Measurements from ENCODE around the gene FEZ2.
A peak's percentile ranks its signal among the peaks of the same experiment; 100 is the strongest.
"Not testable (repeated sequence)": the region's sequence is repeated elsewhere in the genome, so short reads cannot be mapped to it uniquely, and the experiment has no call there.

FEZ2 gene

DNA sequence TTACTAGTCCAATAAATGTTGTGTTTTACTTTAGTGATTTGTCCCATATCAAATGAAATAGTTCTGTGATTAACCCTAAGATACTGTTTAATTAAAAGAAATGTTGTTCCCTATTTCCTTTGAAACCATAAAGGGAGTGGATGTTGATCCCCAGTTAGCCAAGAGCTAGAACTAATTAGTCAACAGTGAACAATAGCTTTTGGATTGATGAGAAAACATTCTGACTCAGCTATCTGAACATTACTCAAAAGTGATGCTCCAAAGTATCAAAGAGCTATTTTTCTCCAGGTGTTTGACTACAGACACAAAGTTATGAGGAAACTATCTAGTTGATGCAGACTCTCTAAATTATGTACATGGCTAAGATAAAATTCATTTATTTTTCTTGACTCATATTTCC is 7.3 kb upstream of the FEZ2 start:
- Mint-ChIP-seq H3K4me3 (no peak overlapping the region), H3K27ac (no peak overlapping the region), H3K9me3 (no peaks in the 10 kb centered on the region), H3K27me3 (no peaks in the 10 kb centered on the region), H3K4me1 (no peaks in the 10 kb centered on the region)
- DNase-seq (no peak), ATAC-seq (no peak)

DNA sequence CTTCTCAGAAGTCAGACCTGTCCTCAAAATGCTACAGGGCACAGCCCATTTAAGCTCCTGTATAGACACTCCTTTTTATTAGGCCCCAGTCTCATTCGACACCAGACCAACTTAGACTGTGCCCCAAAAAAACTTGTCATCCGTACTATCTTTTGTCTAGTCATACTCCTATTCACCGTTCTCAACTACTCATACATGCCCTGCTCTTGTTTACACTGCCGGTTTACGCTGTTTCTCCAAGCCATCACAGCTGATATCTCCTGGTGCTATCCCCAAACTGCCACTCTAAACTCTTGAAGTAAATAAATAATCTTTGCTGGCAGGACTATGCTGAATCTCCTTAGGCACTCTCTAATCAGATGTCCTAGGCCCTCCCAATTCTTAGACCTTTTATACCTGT is 5.7 kb upstream of the FEZ2 start:
- not testable (repeated sequence) for H3K4me3 Mint-ChIP-seq, H3K9me3 Mint-ChIP-seq, DNase-seq, H3K4me1 Mint-ChIP-seq, H3K27me3 Mint-ChIP-seq, ATAC-seq
- peak overlapping the region in 1 of 2 donors; percentile 8 for H3K27ac Mint-ChIP-seq

DNA sequence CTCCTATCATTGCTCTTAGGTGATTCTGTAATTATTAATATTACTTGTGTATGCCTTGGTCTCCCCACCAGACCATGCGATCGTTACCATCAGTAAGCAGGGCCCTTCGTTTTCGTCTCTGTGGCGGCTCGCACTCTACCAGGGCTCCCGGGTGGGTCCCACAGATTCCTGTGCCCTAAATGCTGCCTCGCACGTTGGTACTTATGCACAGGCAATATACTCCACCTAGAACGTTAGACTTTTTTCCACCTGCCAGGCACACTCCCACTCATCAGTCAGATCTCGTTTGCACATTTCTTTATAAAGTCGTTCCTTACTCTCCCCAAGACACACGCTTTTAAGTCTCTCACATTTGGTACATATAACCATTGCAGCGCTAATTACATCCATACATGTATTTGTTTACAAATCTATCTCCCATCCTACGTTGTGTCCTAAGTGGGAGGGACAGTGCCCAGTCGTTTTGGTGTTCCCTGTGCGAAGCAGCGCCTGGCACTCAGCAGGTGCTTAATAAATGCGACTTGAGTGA is 901 bp downstream of the FEZ2 start:
- no peak for ATAC-seq
- peak overlapping the region; percentile 72 to 83 for H3K27ac Mint-ChIP-seq
- peak overlapping the region; percentile 86 to 90 for H3K4me3 Mint-ChIP-seq
- no peaks in the 10 kb centered on the region for H3K27me3 Mint-ChIP-seq
- no peak for DNase-seq
- peaks cover 42% of the 10 kb centered on the region for H3K4me1 Mint-ChIP-seq
- no peaks in the 10 kb centered on the region for H3K9me3 Mint-ChIP-seq

DNA sequence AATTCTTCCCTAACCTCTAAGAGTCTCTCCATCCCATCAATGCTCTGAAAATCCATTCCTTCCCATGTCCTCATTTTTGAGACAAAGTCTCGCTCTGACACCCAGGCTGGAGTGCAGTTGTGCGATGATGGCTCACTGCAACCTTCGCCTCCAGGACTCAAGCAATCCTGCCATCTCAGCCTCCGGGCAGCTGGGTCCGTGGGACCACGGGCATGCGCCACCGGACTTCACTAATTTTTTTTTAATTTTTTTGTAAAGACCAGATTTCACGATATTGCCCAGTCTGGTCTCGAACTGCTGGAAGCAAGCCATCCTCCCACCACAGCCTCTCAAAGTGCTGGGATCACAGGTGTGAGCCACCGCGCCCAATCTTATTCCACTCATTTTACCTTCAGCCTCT is 1.6 kb downstream of the FEZ2 start:
- Mint-ChIP-seq H3K27me3 (no peaks in the 10 kb centered on the region), H3K27ac (no peak overlapping the region), H3K9me3 (no peaks in the 10 kb centered on the region), H3K4me1 (peaks cover 48% of the 10 kb centered on the region), H3K4me3 (peak overlapping the region; percentile 86 to 90)
- no peak for ATAC-seq
- no peak for DNase-seq

DNA sequence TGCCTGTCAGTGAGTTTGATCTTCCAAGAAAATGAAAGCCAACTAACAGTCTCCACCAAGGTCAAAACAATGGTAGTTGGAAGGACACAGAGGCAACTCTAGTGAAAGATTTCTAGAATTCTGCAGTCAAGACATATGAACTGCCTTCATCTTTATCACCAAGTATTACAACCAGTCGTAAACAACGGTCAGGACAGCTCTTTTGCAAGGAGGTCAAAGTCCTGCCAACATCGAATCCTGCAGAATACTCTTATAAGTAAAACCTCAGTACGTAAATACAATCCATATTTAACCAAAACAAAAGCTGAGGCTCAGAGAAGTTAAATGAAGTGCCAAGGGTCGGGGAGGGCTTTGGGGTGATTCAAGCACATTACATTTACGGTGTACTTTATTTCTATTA is 3.1 kb downstream of the FEZ2 start:
- no peak overlapping the region for H3K27ac Mint-ChIP-seq
- no peak overlapping the region for H3K4me3 Mint-ChIP-seq
- no peak for DNase-seq
- H3K27me3 Mint-ChIP-seq: no peaks in the 10 kb centered on the region
- no peak for ATAC-seq
- peaks cover 49% of the 10 kb centered on the region for H3K4me1 Mint-ChIP-seq
- H3K9me3 Mint-ChIP-seq: no peaks in the 10 kb centered on the region

DNA sequence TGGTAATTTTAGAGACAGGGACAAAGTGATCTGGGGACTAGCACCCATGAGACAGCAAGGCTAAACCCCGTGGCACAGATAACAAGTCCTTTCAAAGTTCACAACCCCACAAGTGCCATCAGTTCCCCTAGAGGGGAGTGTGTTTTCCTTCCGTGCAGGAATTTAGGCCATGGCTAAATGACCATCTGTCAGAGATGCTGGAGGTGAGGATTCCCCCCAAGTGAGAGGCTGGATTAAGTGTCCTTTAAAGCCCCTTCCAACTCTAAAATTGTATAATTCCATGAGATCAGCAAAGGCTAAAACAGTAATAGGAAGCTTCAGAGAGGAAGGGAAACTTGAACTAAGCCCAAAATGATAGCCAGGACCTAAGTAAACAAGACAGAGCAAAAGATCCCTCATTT is 8.7 kb downstream of the FEZ2 start:
- ATAC-seq (no peak), DNase-seq (no peak)
- Mint-ChIP-seq H3K4me3 (no peak overlapping the region), H3K27ac (peak overlapping the region; percentile 17 to 30), H3K9me3 (no peaks in the 10 kb centered on the region), H3K4me1 (peaks cover 17% of the 10 kb centered on the region), H3K27me3 (no peaks in the 10 kb centered on the region)

DNA sequence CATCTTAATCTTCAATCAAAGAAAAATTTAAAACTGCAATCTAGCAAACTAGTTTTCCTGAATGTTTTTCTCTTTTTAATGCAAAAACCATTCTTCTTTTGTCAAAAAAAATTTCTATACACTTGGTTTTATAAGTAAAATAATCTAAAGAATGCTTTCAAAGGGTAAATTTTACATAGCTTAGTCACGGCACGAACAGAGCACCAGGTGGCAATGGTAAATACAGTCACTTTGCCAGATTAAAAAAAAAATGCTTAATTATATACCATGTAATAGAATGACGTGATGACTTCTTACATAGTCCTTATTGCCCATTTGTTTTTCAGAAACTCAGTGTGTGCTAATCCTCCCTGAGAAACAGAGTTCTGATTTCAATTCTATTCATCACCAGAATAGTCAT is 10.4 kb downstream of the FEZ2 start:
- Mint-ChIP-seq H3K9me3 (no peaks in the 10 kb centered on the region), H3K27me3 (no peaks in the 10 kb centered on the region), H3K27ac (no peak overlapping the region), H3K4me3 (no peak overlapping the region), H3K4me1 (peaks cover 7% of the 10 kb centered on the region)
- DNase-seq (no peak), ATAC-seq (no peak)

DNA sequence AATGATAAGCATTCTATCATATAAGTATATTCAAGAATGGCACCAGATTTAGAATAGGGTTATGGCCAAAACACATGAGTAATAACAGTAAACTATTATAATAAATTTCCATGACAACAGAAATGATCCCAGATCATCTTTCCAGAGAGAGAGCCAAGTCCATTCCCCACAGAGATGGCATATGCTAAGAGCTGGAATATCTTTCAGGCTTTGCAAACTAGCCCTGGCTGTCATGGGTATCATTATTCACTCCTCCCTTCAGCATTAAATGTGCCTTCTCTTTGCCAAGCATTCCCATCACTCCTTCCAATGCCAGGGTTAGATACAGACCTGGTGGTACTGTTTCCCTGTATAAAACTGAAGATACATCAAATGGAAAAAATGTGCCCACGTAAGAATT is 10.9 kb downstream of the FEZ2 start:
- DNase-seq (no peak), ATAC-seq (no peak)
- H3K27me3 Mint-ChIP-seq: no peaks in the 10 kb centered on the region

DNA sequence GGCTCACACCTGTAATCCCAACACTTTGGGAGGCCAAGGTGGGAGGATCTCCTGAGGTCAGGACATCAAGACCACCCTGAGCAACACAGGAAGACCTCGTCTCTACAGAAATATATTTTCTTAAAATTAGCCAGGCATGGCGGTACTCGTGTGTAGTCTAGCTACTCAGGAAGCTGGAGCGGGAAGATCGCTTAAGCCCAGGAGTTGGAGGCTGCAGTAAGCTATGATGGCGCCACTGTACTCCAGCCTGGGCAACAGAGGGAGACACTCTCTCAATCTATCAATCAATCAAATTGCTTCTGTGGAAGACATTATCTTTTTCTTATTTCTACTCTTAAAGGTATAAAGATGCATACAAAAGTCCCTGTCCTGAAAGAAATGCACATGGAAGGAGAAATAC is 11.3 kb downstream of the FEZ2 start:
- Mint-ChIP-seq H3K4me1 (peaks cover 4% of the 10 kb centered on the region), H3K27ac (no peak overlapping the region), H3K9me3 (no peaks in the 10 kb centered on the region), H3K4me3 (no peak overlapping the region), H3K27me3 (no peaks in the 10 kb centered on the region)
- DNase-seq (no peak), ATAC-seq (no peak)

More for the DNA sequence above, 10.9 kb downstream of the FEZ2 start:
- Mint-ChIP-seq H3K27ac (no peak overlapping the region), H3K9me3 (no peaks in the 10 kb centered on the region), H3K4me1 (peaks cover 7% of the 10 kb centered on the region), H3K4me3 (no peak overlapping the region)

DNA sequence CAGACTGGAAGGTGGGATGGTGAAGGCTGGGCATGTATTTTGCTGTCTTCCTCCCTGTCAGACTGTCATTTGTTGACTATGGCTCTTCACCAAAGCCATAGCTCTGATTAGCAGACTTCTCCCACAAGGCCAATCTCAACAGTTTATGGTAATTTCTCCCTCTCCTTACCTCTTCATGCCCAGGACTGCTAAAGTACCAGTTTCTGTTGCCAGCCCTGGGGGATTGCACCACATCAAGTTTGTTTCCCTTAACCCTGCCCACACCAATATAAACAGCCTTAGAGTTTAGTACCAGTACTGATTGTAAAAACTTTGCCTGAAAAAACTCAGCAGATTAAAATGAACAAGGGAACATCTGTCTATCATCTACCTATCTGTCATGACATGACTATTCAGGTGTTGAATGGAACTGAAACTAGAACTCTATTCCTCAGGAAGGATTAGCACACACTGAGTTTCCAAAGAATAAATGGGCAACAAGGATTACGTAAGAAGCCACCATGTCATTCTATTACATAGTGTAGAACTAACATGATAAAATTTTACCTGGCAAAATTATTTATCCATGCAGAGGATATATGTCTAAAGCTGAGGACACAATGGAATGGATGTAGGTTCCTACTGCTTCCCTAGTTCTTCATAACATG is 13.7 kb downstream of the FEZ2 start:
- DNase-seq (no peak), ATAC-seq (no peak)
- no peak overlapping the region for H3K4me3 Mint-ChIP-seq
- no peaks in the 10 kb centered on the region for H3K9me3 Mint-ChIP-seq
- no peak overlapping the region for H3K27ac Mint-ChIP-seq
- no peaks in the 10 kb centered on the region for H3K27me3 Mint-ChIP-seq
- H3K4me1 Mint-ChIP-seq: peaks cover 4% of the 10 kb centered on the region

DNA sequence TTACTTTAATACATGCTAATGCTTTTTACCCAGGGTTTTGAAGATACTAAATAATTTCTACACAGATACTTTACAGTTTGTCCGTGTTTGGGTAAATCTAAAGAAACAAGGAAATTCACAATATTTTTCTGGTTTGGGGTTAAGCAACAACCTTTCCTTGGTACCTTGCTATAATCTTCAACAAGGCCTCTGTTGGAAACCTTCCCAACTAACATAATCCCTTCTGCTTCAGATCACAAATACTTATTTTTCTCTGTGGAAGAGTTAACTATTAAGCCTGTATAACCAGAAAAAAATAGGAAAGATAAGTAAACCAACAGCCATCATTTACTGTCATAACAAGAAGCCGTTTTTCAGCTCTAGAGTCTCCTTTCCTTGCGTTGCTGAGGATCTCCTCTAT is 15.0 kb downstream of the FEZ2 start:
- no peaks in the 10 kb centered on the region for H3K27me3 Mint-ChIP-seq
- no peaks in the 10 kb centered on the region for H3K9me3 Mint-ChIP-seq
- H3K27ac Mint-ChIP-seq: no peak overlapping the region
- ATAC-seq (no peak), DNase-seq (no peak)
- H3K4me3 Mint-ChIP-seq: no peak overlapping the region
- H3K4me1 Mint-ChIP-seq: peaks cover 16% of the 10 kb centered on the region

DNA sequence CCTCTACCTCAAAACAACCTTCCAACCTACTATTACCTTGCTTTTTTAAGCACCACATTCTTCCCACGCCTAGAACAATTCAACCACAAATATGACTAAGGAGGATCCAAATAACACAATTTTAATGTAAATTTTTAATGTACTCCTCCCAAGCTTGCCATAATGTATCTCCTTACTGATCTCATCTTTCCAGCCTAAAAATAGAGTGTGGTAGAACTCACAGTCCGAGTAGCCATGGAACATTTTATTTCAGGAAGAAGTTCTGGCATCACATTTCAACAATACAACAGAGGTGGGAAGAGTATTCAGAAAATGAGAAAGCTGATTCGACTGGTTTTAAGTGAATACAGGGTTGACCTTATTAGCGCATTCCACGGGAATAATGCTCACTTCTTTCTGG is 15.4 kb downstream of the FEZ2 start:
- Mint-ChIP-seq H3K27me3 (no peaks in the 10 kb centered on the region), H3K9me3 (no peaks in the 10 kb centered on the region), H3K4me3 (no peak overlapping the region), H3K4me1 (peaks cover 16% of the 10 kb centered on the region), H3K27ac (no peak overlapping the region)
- no peak for DNase-seq
- ATAC-seq: no peak

DNA sequence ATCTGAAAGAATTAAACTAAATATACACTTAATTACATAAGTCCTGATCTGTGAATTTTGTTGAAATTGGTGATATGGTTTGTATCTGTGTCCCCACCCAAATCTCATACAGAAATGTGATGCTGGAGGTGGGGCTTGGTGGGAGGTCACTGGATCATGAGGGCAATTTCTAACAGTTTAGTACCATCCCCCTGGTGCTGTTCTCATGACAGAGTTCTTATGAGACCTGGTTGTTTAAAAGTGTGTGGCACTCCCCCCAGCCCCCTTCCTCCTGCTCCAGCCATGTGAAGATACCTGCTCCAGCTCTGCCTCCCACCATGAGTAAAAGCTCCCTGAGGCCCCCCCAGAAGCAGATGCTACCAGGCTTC is 18.7 kb downstream of the FEZ2 start:
- Mint-ChIP-seq H3K4me3 (no peak overlapping the region), H3K27ac (peak overlapping the region in 1 of 2 donors; percentile 47), H3K9me3 (no peaks in the 10 kb centered on the region), H3K4me1 (peaks cover 16% of the 10 kb centered on the region), H3K27me3 (no peaks in the 10 kb centered on the region)
- no peak for ATAC-seq
- no peak for DNase-seq

DNA sequence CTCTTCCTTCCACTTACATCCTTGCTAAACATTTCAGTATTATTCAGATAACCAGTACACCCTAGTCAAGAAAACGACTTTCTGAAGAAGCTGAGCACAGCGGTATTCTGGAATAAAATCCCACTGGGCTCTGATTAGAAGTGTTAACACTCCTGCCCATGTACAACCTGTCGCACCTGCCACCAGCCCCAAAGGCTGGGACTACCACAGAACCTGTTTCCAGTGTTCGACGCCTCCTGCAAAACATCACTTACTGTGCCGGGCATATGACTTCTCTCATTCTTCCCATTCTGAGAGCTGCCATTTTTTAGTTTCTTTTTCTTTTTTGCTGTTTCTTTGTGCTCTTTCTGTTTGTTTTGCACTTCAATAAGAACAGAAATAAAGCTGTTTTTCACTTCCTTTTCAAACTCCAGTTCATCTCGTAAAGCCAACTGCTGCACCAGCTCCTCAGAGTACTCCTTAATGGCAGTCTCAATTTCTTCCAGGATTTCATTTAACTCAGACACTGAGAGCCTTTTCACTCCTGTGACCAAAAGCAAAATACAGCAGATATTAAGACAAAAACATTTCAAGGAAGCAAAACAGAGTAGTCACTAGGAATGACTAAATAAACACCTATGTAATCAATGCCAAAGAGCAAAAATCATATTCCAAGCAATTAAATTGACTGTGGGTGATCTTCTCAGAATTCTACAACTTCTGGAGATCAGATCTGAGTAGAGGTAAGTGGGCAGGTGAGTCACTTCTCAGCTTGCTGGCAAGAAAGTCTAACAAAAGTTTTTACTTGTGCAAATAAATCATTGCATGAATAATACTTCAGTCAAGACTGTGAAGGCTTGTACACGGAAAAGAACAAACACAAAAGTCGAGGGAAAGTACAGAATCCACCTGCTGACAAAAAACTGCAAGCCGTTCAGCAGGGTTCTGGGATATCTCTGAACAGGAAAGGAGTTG is 19.3 kb downstream of the FEZ2 start:
- peaks cover 16% of the 10 kb centered on the region for H3K4me1 Mint-ChIP-seq
- no peaks in the 10 kb centered on the region for H3K9me3 Mint-ChIP-seq
- no peaks in the 10 kb centered on the region for H3K27me3 Mint-ChIP-seq
- ATAC-seq (no peak), DNase-seq (no peak)
- H3K4me3 Mint-ChIP-seq: peak overlapping the region in 1 of 2 donors; percentile 22
- peak overlapping the region in 1 of 2 donors; percentile 21 for H3K27ac Mint-ChIP-seq

DNA sequence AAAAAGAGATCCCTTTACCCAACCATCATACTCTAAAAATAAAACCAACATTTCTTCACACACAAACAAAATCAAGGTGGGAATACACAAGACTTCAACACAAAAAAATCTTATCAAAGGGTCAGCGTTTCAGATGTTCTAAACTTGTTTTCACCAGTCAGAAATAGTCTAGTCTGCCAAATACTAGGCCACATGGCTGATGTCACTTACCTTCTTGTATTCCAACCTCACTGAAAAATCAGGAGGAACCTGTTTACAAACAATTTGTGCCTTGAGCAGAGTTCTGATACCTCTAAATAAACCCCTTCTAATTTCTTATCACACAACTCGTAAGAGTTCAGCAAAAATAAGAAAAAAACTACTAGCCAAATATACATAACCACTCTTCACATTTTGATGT is 20.1 kb downstream of the FEZ2 start:
- Mint-ChIP-seq H3K27me3 (no peaks in the 10 kb centered on the region), H3K27ac (no peak overlapping the region), H3K4me3 (no peak overlapping the region), H3K9me3 (no peaks in the 10 kb centered on the region), H3K4me1 (peaks cover 16% of the 10 kb centered on the region)
- DNase-seq (no peak), ATAC-seq (no peak)

DNA sequence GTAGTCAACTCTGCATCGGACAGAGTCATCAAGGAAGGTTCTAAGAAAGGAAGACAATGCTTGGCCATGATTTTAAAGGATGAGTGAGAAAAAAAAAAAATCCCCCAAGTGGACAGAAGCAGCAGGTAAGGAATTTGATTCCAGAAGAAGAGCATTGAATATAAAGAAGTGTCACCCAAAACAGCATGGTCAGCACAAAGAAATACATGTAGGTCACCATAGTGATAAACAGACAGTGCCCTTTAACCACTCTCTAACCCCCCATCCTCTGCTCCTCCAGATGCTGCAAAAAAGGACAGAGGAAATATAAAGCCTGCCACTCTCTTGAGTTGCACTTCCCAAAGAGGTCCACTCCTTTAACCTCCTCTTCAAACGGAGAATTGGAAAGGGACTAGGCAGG is 23.4 kb downstream of the FEZ2 start:
- Mint-ChIP-seq H3K4me3 (no peak overlapping the region), H3K27ac (no peak overlapping the region)

More for the DNA sequence above, 23.4 kb downstream of the FEZ2 start:
- Mint-ChIP-seq H3K9me3 (no peaks in the 10 kb centered on the region), H3K27me3 (no peaks in the 10 kb centered on the region), H3K4me1 (peaks cover 16% of the 10 kb centered on the region)
- ATAC-seq (no peak), DNase-seq (no peak)
